NCI-H2227 (cell line): ENCODE data around the gene CLCA1.
A peak's percentile ranks its signal among the peaks of the same experiment; 100 is the strongest.

Experiments
- DNase-seq: peaks from one replicate; lab custom pipeline; 2025; ENCODE audit not compliant: unreplicated experiment; lab: John Stamatoyannopoulos, UW

The CLCA1 gene

GRCh38 chr1:86503406-86504136, 34.8 kb downstream of the CLCA1 start:
- DNase-seq = peak; percentile 54

GRCh38 chr1:86504137-86504479, 35.4 kb downstream of the CLCA1 start:
- peak; percentile 7 for DNase-seq

DNA sequence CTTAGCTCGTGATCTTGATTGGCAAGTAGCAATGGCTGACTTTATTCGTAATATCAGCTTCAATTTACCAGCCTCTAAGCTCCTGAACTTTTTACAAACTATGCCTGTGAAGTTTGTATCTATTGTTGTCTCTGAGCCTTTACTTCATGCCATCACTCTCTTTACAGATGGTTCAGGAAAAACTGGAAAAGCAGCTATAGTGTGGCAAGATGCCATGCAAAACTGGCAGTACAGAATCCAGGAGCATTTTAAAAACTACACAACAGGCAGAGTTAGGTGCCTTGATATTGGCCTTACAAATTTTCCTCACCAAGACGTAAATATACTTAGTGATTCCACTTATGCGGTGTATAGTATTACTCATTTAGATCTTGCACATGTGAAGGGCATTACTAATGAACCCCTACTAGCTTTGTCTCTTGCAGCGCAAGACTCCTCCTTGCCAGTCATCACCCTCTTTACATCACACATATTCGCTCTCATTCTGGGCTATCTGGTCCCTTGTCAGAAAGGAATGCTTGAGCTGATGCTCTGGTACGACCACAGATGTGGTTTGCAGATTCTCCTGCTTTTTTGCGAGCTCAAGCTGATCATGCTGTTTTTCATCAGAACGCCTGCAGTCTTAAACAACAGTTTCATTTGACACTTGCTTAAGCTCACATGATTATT, 36.3 kb downstream of the CLCA1 start:
- DNase-seq = no peak

- no peak for DNase-seq
Observed at GRCh38 chr1:86505564-86505902, 36.8 kb downstream of the CLCA1 start.

DNA sequence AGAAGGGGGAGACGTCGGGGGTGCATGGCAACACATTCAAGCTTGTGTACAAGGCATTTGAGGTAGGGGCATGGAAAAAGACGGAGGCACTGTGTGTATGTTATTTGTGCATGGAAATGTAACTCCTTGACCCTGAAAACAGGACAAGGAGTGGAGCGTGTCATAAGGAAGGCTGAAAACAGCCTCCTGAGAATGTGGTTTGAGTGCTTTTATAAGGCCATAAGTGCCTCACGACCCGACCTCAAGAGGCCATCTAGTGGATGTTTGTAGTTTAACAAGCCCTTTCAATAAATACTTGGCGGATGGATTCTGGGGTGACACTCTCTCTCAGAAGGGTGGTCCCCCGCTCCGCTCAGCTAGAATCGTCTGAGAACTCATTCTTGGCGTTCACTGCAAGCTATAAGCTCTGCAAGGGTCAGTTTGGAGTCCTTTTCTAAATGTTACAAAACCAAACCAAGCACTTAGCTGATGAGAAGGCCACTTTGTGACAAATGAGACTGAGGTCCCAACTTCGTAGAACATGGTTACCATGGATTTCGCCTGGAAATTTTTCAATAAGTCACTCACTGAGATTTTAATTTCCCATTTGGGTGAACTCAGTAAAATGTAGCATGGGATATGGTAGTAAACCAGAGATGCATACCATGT, 39.3 kb downstream of the CLCA1 start:
- DNase-seq = peak; percentile 14

GRCh38 chr1:86508583-86508969, 39.8 kb downstream of the CLCA1 start:
- DNase-seq = no peak

GRCh38 chr1:86515597-86515996, 46.9 kb downstream of the CLCA1 start:
- no peak for DNase-seq

GRCh38 chr1:86516335-86516734, 47.6 kb downstream of the CLCA1 start:
- DNase-seq = no peak

DNA sequence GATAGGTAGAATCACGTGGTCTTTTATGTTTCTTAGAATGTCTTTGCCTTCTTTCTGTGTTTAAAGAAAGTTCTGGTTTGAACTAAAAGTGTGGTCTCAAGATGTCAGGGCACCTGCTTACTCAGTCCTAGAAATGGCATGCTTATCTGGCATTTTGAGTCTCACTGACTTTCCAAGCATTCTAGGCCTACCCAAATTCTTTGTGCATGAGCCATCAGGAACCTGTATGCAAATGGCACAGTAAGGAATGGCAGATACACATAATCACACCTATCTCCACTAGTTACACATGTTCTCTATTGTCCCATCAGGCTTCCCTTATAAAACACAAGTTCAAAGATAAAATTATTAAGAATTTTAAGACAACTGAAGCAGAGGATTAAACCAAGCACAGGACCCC, 48.6 kb downstream of the CLCA1 start:
- DNase-seq = no peak

DNA sequence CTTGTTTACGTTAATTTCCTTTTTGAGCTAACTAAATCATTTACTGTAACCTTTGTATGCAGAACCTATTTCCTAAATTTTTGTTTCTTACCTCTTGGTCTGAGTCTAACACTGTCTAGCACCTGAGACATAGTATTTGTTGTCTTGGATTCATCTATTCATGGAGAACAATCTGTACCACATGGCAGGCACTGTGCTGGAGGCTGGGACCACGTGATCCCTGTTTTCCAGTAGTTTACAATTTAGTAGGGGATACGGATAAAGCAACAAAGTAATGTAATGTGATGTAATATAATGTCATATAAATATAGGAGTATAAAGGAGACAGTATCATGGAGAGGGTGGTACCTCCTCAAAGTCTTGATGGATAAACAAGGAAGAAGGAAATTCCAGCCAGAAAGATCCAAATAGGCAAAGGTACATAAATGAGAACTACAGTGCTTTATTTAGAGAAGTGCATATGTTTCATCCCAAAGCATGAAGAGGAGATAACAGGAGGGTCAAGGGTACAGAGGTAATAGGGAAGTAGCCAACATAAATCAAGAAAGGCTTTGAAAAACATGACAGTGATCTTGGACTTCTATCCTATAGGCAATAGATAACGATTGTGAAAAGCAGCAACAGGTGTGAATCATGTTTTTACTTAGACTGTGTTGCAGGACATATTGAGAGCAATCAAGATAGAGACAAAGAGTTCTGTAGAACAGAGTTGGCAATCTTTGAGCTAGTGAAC, 52.2 kb downstream of the CLCA1 start:
- DNase-seq = no peak

GRCh38 chr1:86521522-86521891, 52.8 kb downstream of the CLCA1 start:
- no peak for DNase-seq

GRCh38 chr1:86522240-86522639, 53.5 kb downstream of the CLCA1 start:
- no peak for DNase-seq

- no peak for DNase-seq
Observed at GRCh38 chr1:86523670-86524354, 55.1 kb downstream of the CLCA1 start.

GRCh38 chr1:86527306-86527705, 58.6 kb downstream of the CLCA1 start:
- DNase-seq = no peak

DNA sequence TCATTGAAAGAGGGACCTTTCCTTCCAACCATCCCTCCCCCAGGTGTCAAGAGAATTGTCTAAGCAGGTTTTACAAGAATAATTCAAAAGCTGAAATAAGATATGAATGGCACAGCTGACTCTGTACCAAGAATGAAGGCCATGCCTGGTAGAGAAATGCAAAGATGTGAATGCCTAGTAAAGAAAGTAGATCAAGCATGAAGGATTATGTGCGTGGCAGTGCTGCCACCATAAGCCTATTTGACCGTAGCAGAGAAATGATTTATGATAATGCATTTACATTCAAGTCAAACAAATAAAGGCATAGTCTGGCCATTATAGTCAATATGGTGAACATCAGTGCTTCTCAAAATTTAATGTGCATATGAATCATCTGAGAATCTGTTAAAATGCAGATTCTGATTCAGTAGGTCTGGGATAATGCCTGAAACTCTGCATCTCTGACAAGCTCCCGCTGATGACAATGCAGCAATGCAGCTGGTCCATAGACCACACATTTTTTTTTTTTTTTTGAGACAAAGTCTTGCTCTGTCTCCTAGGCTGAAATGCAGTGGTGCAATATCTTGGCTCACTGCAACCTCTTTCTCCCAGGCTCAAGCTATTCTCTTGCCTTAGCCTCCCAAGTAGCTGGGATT, 61.6 kb downstream of the CLCA1 start:
- no peak for DNase-seq

GRCh38 chr1:86537928-86538695, 69.4 kb downstream of the CLCA1 start:
- no peak for DNase-seq

DNA sequence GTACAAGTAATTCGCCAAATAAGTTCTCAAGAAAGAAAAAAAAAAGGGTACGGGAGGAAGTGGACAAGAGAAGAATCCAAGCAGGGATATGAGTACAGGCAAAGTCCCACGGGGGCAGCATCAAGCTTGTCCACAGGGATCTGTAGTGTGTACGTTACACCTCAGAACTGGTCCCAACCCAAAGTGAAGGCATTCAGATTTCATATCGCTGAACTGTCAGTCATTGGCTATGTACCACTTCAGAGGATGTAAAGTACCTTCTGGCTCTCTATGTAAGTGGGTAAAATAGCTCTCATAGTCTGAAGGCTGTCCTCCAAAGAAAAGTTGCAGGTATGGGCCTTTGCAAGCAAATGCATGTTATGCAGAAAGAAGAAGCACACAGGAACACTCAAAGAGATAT, 70.0 kb downstream of the CLCA1 start:
- no peak for DNase-seq

DNA sequence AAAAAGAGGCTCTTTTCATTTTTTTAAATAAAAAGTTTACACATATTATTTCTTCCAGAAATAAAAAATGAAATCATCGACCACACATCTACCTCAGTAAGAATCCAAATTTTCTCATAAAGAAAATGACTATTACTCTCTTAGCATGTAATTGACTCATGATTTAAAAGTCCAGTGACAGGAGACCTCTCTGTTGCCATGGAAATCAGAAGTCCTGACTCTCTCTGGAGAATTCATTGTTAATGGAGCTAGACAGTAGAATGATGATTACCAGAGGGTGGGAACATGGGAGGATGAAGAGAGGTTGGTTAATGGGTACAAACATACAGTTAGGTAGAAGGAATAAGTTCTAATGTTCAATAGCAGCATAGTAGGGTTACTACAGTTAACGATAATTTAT, 73.1 kb downstream of the CLCA1 start:
- DNase-seq = no peak

- DNase-seq = no peak
Observed at GRCh38 chr1:86542631-86543030, 73.9 kb downstream of the CLCA1 start.

- DNase-seq = no peak
Observed at GRCh38 chr1:86546787-86547221, 78.1 kb downstream of the CLCA1 start, which contains the start of gene CLCA4. TSS of gene CLCA4 (plus strand) at chr1:86547078. CDS start at chr1:86547120, 42 bp downstream.
